ENCODE measurements around the gene SEL1L3.

- TF ChIP-seq CTCF (IDR thresholded peaks at IDR 0.05) = no peak
- no peak for TF ChIP-seq POLR2A (IDR thresholded peaks at IDR 0.05)
- no peak for TF ChIP-seq EP300 (IDR thresholded peaks at IDR 0.05)
- no peak for TF ChIP-seq POLR2AphosphoS5 (IDR thresholded peaks at IDR 0.05)
Measured at GRCh38 chr4:25769251-25769650, 93.5 kb downstream of the SEL1L3 start.

Measured in sigmoid colon (tissue), 4 donors.